SH-SY5Y (cell line): ENCODE results near the gene GATAD1.

Source experiments
- GATA2 ChIP-seq: IDR thresholded peaks from 2 replicates; pipeline ENCODE4 v1.6.1; 2011; ENCODE audit warnings: mild to moderate bottlenecking, low read depth, low read length
- GATA3 ChIP-seq: IDR thresholded peaks from 2 replicates; pipeline ENCODE4 v1.6.1; 2011; ENCODE audit warnings: low read depth, mild to moderate bottlenecking, low read length, moderate library complexity

GATAD1 gene

DNA sequence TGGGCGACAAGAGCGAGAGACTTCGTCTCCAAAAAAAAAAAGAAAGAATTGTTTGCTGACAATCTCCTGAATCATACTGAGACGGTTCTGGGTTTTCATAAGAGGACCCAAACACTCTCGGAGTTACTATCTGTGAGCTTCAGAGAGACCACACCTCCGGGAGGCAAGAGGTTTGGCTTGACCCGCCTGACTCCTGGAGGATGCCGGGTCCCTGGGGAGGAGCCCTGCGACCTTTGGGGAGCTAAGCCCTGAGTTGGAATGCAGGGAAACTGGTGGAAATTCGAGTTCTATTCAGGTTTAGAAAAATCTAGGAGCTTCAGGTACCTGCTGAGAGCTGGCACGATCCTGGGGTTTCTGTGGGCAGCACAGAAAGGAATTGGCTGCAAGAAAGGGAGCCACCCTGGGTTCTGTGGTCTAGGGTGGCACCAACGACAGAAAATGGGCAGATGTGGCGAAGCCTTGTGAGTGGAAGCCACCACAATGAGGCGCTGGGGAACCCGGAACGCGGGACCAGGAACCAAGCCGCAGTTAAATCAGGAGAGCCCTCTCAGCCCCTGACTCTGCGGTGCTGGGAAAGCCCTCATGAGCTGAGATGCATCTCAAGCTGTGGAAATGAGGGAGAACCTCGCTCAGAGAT lies 21.9 kb upstream of the GATAD1 start:
- no peak for TF ChIP-seq GATA3
- TF ChIP-seq GATA2, result no peak

DNA sequence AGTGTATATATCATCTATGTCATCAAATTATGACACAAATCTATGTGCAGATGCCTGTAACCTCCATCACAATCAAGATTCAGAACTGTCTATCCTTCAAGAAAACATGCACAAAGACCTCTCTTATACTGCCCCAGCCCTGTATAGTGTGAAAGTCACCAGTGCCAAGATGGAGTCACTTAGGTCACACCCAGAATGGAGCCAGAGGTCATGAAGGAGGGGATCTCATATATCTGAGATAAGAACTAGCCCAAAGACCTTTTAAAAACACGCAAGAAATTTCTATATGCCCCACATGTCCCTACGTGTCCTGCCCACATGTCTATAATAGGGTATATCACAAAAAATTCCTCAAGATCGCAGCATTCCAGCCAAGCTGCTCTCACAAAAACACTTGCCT lies 20.1 kb upstream of the GATAD1 start:
- no peak for TF ChIP-seq GATA3
- TF ChIP-seq GATA2, result no peak

DNA sequence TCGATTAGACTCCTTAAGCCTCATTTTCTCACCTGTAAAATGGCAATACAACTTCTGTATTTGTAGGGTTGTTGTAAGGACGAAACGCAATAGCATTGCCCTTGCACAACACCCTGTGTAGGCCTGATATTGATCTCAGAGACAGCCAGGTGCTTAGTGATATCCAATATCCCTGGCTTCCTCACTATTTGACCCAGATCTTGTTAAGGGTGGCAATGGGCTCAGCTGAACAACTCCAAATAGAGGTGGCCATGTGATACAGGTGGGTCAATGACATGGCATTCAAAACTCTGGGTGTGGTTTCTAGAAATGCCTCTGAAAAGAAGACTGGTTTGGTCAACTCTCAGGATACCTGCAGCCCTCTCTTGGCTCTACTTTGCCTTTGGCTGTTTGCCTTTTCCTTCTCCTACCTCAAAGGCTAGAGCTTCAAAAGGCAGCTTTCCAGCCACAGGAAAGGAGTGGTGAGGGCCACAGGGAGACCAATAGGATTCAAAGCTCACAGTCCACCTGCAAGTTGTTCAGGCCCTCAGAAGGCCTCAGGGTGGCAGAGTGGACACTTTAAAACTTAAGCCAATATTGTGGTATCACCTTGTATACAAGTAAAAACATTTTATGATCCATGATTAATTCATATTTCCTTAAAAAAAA lies 14.9 kb upstream of the GATAD1 start:
- TF ChIP-seq GATA3 (no peak), GATA2 (no peak)

DNA sequence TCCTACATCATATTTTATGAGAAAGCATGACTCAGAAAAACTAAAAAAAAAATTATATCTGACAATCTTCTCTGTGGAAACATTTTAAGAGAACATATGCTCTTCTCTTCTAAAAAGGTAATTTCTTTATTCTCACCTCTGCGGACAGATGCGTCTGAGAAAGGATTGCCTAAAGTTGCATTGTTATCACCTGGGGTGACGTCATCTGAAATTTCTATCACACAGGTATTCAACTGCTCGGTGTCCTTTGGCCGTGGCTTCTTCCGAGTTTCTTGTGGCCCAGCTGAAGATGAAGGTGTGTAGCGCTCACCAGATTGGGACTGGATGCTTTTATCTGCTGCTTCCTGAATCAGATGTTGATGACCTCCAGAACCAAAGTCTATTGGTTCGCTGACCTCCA lies 14.3 kb upstream of the GATAD1 start:
- TF ChIP-seq GATA3, result no peak
- TF ChIP-seq GATA2, result no peak

DNA sequence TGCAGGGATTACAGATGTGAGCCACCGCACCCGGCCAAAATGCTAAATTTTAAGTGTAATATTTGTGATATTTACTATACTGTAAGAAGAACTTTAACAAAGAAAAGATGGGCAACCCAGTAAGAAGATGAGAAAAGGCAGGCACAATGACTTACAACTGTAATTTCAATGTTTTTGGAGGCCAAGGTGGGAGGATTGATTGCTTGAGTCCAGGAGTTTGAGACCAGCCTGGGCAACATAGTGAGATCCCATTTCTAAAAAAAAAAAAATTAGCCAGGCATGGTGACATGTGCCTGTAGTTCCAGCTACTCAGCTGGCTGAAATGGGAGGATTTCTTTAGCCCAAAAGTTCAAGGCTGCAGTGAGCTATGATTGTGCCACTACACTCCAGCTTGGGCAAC lies 11.7 kb upstream of the GATAD1 start:
- TF ChIP-seq GATA3, result no peak

DNA sequence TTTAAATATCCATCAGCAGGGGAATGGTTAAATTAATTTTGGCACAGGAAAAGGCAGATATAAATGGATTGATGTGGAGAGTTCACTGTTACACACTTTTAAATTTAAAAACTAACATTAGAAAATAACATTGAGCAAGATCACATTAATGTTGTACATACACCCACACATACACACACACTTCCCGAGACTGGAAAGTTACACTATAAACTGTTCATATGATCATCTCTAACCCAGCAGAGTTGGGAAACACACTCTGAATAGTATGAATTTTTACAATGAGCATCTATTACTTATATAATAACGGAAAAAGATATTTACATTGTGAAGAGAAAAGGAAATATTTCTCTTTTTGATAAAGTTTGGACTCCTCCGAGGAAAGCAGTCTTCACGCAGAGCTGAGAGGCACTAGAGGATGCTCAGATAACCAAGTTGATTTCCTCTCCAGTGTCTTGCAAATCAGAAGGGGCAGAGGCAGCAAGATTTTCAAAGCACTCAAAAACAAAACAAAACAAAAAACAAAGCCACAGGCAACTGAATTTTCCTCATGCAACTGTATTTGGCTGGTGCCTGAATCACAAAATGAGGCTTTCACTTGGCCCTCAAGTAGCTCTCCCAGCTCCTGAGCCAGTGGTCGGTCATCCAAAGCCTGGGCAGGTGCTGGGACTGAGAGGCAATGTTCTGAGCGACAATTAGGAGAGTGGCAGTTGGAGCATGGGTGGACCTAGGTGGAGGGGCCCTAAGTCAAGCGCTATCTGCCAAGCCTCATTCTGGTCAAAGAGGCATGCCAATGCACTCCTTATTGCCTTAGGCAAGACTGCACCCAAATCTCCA lies 10.5 kb upstream of the GATAD1 start:
- TF ChIP-seq GATA2 (no peak), GATA3 (no peak)

DNA sequence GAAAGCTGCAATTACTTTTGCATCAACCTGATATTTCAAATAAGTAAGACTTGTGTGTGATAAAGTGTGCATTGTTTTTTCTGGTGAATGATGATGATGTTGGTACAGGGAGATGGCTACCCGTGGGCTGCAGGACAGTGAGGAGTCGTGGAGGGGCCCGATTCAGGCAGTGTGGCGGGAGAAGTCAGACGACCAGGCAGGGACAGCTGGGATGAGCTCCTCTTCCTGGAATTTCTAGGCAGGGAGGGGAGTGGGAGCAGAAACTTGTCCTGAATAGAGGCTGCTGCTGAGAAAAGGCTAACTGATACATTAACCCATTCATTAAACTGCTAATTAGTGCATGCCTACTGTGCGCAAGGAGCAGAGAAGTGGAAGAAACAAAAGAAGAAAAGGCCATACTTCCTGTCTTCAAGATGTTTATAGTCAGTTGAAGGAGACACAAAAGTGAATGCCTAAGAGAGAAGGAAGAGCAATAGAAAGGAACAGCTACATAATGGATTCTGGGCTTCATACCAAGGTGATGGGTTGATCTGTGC lies 9.3 kb upstream of the GATAD1 start:
- TF ChIP-seq GATA2 (no peak), GATA3 (no peak)

DNA sequence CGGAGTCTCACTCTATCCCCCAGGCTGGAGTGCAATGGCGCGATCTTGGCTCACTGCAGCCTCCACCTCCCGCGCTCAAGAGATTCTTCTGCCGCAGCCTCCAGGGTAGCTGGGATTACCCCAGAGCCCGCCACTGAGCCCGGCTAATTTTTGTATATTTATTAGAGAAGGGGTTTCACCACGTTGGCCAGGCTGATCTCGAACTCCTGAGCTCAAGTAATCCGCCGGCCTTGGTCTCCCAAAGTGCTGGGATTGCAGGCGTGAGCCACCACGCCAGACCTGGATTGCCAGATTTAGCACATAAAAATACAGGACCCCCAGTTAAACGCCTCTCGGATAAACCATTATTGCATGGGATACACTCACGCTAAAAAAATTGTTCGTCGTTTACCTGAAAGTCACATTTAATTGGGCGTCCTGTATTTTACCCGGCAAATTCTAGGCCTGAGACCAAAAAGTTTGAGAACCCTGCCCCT lies 375 bp upstream of the GATAD1 start:
- TF ChIP-seq GATA2, result no peak
- TF ChIP-seq GATA3, result no peak

DNA sequence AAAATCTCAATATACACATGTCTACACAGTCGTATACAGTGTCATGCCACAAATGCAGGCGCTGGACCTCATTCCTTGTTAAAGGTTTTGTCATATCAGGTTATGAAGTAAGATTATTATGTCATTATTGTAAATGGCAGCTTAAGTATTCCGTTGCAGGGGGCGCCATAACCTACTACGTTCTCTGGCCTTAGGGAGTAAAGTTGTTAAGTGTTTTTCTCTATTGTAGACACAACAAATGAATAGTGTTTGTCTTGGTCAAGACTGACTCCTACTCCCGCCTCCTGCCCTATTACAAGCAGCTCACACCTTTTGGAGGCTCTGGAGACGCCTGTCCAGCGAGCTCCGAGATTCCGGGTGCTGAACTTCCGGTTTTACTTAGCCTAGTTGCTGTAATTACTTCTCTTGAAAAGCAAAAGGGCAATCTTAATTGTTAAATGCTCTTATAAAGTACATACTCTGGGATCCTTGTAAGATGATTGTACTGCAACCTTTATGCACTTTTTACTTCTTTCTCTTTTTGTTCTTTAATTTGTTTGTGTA lies 994 bp downstream of the GATAD1 start:
- TF ChIP-seq GATA2 (no peak), GATA3 (no peak)

DNA sequence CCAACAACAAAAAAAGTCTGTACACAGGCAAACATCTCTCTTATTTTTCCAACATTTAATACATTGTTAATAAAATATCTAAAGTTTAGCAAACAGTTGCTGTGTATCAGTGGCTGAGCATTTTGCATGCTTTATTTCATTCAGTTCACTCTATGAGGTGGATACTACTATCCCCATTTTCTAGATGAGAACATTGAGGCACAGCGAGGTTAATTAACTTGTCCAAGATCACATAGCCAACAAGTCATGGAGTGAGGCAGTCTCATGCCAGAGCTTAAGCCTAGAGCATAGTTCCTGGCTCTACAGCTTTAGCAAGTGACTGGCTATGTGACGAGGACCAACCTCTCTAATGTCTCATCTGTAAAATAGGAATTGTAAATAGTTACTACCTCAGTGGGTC lies 4.4 kb downstream of the GATAD1 start:
- TF ChIP-seq GATA3 (no peak), GATA2 (no peak)

DNA sequence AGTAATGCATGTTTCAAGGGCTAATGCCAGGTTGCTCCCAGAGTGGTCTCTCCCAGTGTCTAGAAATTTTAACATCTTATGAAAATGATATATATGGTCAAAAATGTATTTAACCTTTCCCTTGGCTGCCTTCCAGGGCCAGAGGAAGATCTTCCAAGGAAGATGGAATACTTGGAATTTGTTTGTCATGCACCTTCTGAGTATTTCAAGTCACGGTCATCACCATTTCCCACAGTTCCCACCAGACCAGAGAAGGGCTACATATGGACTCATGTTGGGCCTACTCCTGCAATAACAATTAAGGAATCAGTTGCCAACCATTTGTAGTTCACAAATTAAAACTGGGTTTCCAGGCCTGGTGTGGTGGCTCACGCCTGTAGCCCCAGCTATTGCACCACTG lies 9.0 kb downstream of the GATAD1 start:
- TF ChIP-seq GATA2, result no peak
- no peak for TF ChIP-seq GATA3

DNA sequence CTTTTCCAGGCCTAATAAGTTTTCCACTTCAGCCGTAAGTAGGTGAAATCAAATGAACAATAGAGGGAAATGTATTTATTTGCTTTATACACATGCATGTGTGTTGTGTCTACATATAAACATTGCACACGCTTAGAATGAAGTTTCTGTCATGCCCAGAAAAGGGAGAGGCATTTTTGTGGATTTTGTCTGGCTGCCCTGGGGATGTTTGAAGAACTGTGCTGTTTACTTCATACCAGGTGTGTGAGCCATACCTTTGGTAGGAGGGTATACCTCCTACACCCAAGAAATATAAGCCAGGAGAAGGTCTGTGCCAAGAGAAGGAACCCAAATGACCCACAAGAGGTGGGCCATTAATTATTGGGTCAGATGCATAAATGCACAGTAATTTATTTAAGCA lies 12.8 kb downstream of the GATAD1 start:
- TF ChIP-seq GATA3 (no peak), GATA2 (no peak)

DNA sequence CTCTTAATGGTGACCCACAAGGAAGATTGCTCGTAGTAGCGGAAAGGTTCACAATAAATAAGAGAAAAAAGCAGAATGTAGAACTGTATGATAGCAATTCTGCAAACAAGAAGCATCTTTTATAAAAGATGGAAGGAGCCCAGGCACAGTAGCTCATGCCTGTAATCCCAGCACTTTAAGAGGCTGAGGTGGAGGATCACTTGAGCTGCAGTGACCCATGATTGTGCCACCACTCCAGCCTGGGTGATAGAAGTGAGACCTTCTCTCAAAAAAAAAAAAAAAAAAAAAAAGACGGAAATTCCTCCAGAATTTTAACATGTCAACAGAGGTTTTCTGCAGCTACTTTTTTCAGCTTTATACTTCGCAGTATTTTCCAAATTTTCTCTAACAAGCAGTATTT lies 13.2 kb downstream of the GATAD1 start:
- TF ChIP-seq GATA2 (no peak), GATA3 (no peak)

DNA sequence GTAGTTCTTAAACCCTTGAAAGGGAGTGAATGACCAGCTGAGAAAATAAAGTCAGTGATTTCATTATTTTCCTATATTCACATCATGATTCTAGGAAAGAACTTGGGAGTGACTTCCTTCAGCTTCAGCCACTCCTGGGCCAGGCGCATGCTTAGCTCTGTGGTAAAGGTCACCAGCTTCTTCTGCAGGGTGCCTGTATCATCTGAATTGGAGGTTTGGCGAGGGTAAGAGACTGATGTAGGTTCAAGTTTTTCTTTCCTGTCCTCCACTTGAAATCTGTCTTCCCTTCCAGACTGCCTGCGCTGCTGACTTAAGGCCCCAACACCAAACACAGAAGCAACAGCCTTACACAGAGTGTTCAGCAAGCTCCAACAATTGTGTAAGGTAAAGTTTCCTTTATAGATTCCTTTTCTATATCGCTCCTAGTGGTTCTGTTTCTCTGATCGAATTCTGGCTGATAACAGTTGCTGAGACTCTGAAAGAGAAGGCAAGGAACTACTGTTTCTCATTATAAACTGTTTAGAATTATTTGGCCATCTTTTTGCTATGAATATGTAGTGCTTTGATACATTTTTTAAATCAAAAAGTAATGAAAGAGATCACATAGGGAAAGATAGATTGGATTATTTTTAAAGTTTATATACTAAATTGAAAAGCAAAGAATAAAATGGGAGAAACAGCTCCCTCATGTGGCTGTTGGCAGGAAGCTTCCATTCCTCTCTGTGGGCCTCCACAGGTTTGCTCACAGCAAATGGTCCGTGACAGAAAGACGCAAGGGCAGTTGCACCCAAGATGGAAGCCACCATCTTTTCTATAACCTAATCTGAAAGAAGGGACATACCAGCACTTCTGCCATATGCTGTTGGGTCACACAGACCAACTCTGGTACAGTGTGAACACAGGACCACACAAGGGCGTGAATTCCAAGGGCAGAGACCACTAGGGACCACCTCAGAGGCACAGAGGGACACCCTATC lies 14.0 kb downstream of the GATAD1 start:
- TF ChIP-seq GATA3 (no peak), GATA2 (no peak)
